ENCODE data around the gene GMEB2. TPM values are rescaled to one million over a fixed set of nuclear protein-coding genes. Genes with fewer than 3 reads are reported as not detected.

The GMEB2 gene
- polyA plus RNA-seq, 1 of the 3 experiments (the other 2 are of a cell fraction), result 6.5 TPM

DNA sequence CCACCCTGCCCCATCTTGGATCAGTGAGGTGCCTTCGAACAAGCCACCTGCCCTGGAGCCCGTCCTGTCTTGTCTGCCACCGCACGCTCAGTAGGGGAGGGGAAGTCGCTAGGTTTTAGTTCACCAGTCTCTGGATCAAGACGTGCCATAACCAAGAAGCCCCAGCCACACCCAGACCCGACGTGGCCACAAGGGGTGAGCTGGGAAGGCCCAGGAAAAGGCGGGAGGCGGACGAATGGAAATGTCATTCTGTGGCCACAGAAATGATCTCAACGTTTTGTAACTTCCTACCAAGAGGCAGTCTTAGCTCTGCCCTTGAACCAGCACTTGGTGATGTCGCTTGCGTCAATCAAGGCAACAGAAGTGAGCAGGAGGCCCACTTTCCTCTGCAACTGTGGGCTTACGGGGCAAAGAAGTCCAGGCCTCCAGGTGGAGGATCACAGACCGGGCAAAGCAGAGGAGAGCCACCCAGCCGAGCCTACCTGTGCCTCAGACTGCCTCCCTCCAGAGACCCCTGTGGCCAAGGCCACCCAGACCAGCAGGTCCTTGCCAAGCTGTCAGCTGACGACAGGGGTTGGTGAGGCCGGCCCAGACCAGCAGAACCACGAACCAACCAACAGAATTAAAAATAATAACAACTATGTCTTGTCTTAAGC, 14.5 kb downstream of the GMEB2 start:
- H3K9me3 ChIP-seq, result no peaks in the 10 kb centered on the region
- H3K27ac ChIP-seq (ENCODE audit: low read depth in 2 of 2, low read length in 1 of 2), result no peak overlapping the region
- DNase-seq, result no peak
- H2AFZ ChIP-seq (ENCODE audit: low read depth), result no peak overlapping the region
- CTCF ChIA-PET, result interaction anchor here (0.8 to 1.6 kb wide), 2 partner anchors 16 to 74 kb away, joined by 3 to 4 read pairs; no protein-coding TSS in a partner anchor
- H3K4me2 ChIP-seq, result no peak overlapping the region
- no peaks in the 10 kb centered on the region for H3K9me2 ChIP-seq
- no peaks in the 10 kb centered on the region for H3F3A ChIP-seq (replicated peaks; ENCODE audit: insufficient read depth)
- H4K20me1 ChIP-seq (ENCODE audit: insufficient read depth), result no peaks in the 10 kb centered on the region
- no peak for TF ChIP-seq FOXM1 (IDR thresholded peaks at IDR 0.05; ENCODE audit: low read depth)
- TF ChIP-seq TEAD4 (IDR thresholded peaks at IDR 0.05; ENCODE audit: borderline replicate concordance, insufficient read depth), result no peak
- H3K4me3 ChIP-seq (ENCODE audit: low read depth in 2 of 2, low read length in 1 of 2), result no peak overlapping the region
- H3K79me2 ChIP-seq (ENCODE audit: insufficient read depth), result peaks cover 7% of the 10 kb centered on the region
- POLR2A ChIA-PET, result no interaction called here
- no peak overlapping the region for H3K9ac ChIP-seq
- peaks cover 0 to 7% of the 10 kb centered on the region in 2 experiments for H3K36me3 ChIP-seq (replicated peaks in 1 of 2; ENCODE audit: control insufficient read depth in 1 of 2, insufficient read depth in 2 of 2, low read length in 1 of 2)
- no peaks in the 10 kb centered on the region; a peak in 1 of 4 replicates for H3K4me1 ChIP-seq (ENCODE audit: control insufficient read depth in 1 of 2, insufficient read depth in 2 of 2, low read depth in 1 of 2, low read length in 1 of 2)
- no peaks in the 10 kb centered on the region for H3K27me3 ChIP-seq (ENCODE audit: insufficient read depth)
- 83% methylated on average over 15 of the region's 20 CpGs for WGBS (ENCODE audit: low lambda C conversion rate)

DNA sequence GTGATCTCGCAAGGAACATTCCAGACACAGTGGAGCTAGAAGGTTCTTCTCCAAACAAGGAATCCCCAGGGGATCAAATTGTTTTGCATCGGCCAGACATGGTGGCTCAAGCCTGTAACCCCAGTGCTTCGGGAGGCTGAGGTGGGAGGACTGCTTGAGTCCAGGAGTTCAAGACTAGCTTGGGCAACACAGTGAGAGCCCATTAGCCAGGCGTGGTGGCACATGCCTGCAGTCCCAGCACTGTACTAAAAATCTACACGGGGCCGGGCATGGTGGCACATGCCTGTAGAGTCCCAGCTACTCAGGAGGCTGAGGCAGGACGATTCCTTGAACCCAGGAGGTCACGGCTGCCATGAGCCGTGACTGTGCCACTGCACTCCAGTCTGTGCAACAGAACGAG, 15.3 kb downstream of the GMEB2 start:
- CTCF ChIA-PET, result interaction anchor here (0.8 to 1.6 kb wide), 2 partner anchors 16 to 73 kb away, joined by 3 to 4 read pairs; no protein-coding TSS in a partner anchor
- no peaks in the 10 kb centered on the region; a peak in 1 of 4 replicates for H3K4me1 ChIP-seq (ENCODE audit: control insufficient read depth in 1 of 2, insufficient read depth in 2 of 2, low read depth in 1 of 2, low read length in 1 of 2)
- peaks cover 0 to 7% of the 10 kb centered on the region in 2 experiments for H3K36me3 ChIP-seq (replicated peaks in 1 of 2; ENCODE audit: control insufficient read depth in 1 of 2, insufficient read depth in 2 of 2, low read length in 1 of 2)
- H3F3A ChIP-seq (replicated peaks; ENCODE audit: insufficient read depth), result no peaks in the 10 kb centered on the region
- no peak overlapping the region for H3K9ac ChIP-seq
- POLR2A ChIA-PET, result no interaction called here
- H3K27ac ChIP-seq (ENCODE audit: low read depth in 2 of 2, low read length in 1 of 2), result no peak overlapping the region
- no peak overlapping the region for H2AFZ ChIP-seq (ENCODE audit: low read depth)
- H3K4me2 ChIP-seq, result no peak overlapping the region
- TF ChIP-seq MXI1 (IDR thresholded peaks at IDR 0.05; ENCODE audit: low read depth, low read length) (no peak), FOXM1 (IDR thresholded peaks at IDR 0.05; ENCODE audit: low read depth) (no peak), EZH2phosphoT487 (IDR thresholded peaks at IDR 0.05; ENCODE audit: borderline replicate concordance, low read depth) (no peak), FOSL2 (IDR thresholded peaks at IDR 0.05; ENCODE audit: borderline replicate concordance, low read depth) (no peak), SMC3 (IDR thresholded peaks at IDR 0.05; ENCODE audit: low read depth, low read length) (no peak), JUND (IDR thresholded peaks at IDR 0.05) (no peak), TEAD4 (IDR thresholded peaks at IDR 0.05; ENCODE audit: borderline replicate concordance, insufficient read depth) (no peak), RXRA (IDR thresholded peaks at IDR 0.05; ENCODE audit: borderline replicate concordance, low read depth) (no peak), YY1 (IDR thresholded peaks at IDR 0.05; ENCODE audit: low read depth) (no peak), EP300 (IDR thresholded peaks at IDR 0.05; ENCODE audit: borderline replicate concordance in 1 of 2, low read depth in 1 of 2, low read length in 1 of 2) (no peak)
- TF ChIP-seq, protein P1, sequence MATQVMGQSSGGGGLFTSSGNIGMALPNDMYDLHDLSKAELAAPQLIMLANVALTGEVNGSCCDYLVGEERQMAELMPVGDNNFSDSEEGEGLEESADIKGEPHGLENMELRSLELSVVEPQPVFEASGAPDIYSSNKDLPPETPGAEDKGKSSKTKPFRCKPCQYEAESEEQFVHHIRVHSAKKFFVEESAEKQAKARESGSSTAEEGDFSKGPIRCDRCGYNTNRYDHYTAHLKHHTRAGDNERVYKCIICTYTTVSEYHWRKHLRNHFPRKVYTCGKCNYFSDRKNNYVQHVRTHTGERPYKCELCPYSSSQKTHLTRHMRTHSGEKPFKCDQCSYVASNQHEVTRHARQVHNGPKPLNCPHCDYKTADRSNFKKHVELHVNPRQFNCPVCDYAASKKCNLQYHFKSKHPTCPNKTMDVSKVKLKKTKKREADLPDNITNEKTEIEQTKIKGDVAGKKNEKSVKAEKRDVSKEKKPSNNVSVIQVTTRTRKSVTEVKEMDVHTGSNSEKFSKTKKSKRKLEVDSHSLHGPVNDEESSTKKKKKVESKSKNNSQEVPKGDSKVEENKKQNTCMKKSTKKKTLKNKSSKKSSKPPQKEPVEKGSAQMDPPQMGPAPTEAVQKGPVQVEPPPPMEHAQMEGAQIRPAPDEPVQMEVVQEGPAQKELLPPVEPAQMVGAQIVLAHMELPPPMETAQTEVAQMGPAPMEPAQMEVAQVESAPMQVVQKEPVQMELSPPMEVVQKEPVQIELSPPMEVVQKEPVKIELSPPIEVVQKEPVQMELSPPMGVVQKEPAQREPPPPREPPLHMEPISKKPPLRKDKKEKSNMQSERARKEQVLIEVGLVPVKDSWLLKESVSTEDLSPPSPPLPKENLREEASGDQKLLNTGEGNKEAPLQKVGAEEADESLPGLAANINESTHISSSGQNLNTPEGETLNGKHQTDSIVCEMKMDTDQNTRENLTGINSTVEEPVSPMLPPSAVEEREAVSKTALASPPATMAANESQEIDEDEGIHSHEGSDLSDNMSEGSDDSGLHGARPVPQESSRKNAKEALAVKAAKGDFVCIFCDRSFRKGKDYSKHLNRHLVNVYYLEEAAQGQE (IDR thresholded peaks at IDR 0.05; ENCODE audit: low read depth, low read length), result no peak
- TF ChIP-seq, protein P2, sequence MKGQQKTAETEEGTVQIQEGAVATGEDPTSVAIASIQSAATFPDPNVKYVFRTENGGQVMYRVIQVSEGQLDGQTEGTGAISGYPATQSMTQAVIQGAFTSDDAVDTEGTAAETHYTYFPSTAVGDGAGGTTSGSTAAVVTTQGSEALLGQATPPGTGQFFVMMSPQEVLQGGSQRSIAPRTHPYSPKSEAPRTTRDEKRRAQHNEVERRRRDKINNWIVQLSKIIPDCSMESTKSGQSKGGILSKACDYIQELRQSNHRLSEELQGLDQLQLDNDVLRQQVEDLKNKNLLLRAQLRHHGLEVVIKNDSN (IDR thresholded peaks at IDR 0.05; ENCODE audit: borderline replicate concordance, low read depth), result no peak
- TF ChIP-seq, protein P3, sequence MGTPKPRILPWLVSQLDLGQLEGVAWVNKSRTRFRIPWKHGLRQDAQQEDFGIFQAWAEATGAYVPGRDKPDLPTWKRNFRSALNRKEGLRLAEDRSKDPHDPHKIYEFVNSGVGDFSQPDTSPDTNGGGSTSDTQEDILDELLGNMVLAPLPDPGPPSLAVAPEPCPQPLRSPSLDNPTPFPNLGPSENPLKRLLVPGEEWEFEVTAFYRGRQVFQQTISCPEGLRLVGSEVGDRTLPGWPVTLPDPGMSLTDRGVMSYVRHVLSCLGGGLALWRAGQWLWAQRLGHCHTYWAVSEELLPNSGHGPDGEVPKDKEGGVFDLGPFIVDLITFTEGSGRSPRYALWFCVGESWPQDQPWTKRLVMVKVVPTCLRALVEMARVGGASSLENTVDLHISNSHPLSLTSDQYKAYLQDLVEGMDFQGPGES (IDR thresholded peaks at IDR 0.05; ENCODE audit: low read depth, low read length), result no peak
- no peak for DNase-seq
- H3K9me3 ChIP-seq, result no peaks in the 10 kb centered on the region
- 93% methylated on average over 6 of the region's 10 CpGs for whole genome bisulfite sequencing (ENCODE audit: low lambda C conversion rate)
- H3K4me3 ChIP-seq (ENCODE audit: low read depth in 2 of 2, low read length in 1 of 2), result no peak overlapping the region
- H3K9me2 ChIP-seq, result no peaks in the 10 kb centered on the region
- H3K27me3 ChIP-seq (ENCODE audit: insufficient read depth), result no peaks in the 10 kb centered on the region
- H3K79me2 ChIP-seq (ENCODE audit: insufficient read depth), result peaks cover 9% of the 10 kb centered on the region
- H4K20me1 ChIP-seq (ENCODE audit: insufficient read depth), result no peaks in the 10 kb centered on the region
